Panc1 (cell line): ENCODE data around the gene NPM1.

Source experiments
- POLR2AphosphoS5 ChIP-seq: IDR thresholded peaks from 2 replicates; pipeline ENCODE4 v1.6.1; 2012; ENCODE audit warnings: mild to moderate bottlenecking, low read depth, low read length, moderate library complexity
- TF ChIP-seq, protein P1 (sequence below): fragments of 450-650 bp; IDR thresholded peaks from 2 replicates; pipeline ENCODE4 v1.5.1; 2017; ENCODE audit warnings: mild to moderate bottlenecking

DNA sequence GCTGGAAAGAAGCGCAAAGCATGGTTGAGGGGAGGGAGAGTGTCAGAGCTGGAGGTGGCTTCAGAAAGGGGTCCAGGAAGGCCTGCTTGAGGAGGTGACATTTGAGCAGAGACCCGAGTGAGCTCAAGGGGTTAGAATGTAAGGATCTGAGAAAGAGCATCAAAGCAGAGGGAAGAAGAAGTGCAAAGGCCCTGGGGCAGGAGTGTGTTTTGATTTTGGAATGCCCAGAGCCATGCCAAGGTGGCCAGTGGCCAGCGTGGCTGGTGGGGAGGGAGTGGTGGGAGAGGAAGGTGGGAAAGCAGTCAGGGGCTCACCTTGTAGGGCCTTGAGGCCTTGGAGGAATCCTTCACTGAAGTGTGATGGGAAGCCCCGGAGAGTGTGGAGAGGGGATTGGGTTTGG is 47.2 kb downstream of the NPM1 start:
- TF ChIP-seq, protein P1, sequence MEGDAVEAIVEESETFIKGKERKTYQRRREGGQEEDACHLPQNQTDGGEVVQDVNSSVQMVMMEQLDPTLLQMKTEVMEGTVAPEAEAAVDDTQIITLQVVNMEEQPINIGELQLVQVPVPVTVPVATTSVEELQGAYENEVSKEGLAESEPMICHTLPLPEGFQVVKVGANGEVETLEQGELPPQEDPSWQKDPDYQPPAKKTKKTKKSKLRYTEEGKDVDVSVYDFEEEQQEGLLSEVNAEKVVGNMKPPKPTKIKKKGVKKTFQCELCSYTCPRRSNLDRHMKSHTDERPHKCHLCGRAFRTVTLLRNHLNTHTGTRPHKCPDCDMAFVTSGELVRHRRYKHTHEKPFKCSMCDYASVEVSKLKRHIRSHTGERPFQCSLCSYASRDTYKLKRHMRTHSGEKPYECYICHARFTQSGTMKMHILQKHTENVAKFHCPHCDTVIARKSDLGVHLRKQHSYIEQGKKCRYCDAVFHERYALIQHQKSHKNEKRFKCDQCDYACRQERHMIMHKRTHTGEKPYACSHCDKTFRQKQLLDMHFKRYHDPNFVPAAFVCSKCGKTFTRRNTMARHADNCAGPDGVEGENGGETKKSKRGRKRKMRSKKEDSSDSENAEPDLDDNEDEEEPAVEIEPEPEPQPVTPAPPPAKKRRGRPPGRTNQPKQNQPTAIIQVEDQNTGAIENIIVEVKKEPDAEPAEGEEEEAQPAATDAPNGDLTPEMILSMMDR, result no peak
- TF ChIP-seq POLR2AphosphoS5, result no peak
